GM12892 (cell line): ENCODE data around the gene CD55. TPM values are rescaled to one million over a fixed set of nuclear protein-coding genes. Genes with fewer than 3 reads are reported as not detected.

Experiments used
- DNase-seq: peaks from one replicate; pipeline ENCODE4 v3.0.0; 2011; ENCODE audit not compliant: insufficient read length
- FAIRE-seq: peaks from 2 replicates; lab custom pipeline; 2011; peaks lifted over from hg19 to GRCh38; lab: Jason Lieb, UNC
- POLR2A ChIP-seq: IDR thresholded peaks from 2 replicates; pipeline ENCODE4 v1.6.1; 2011; ENCODE audit warnings: low read depth, low read length, control low read depth
- POLR2AphosphoS5 ChIP-seq: IDR thresholded peaks from 2 replicates; pipeline ENCODE4 v1.6.1; 2011; ENCODE audit warnings: low read depth, low read length, control low read depth
- TAF1 ChIP-seq: IDR thresholded peaks from 2 replicates; pipeline ENCODE4 v1.6.1; 2011; ENCODE audit warnings: low read depth, mild to moderate bottlenecking, control low read depth, low read length, borderline replicate concordance
- polyA plus RNA-seq: library from polyadenylated mRNA; unstranded; fragments of >200 nt; gene quantifications from one replicate; pipeline ENCODE4 v1.2.1, GENCODE V29; 2012; ENCODE audit warnings: missing spikeins, inconsistent platforms; ENCODE audit not compliant: missing spikeins

CD55 gene
- 20.9 TPM for polyA plus RNA-seq

- DNase-seq (peak; percentile 72), FAIRE-seq (peak; percentile 95)
- TF ChIP-seq POLR2AphosphoS5 (peak; percentile 67; the same call in 1 of the 2 replicates), TAF1 (peak; percentile 70; the same call in 1 of the 2 replicates), POLR2A (peak; percentile 90)
Observed at GRCh38 chr1:207321079-207321789, at the start of gene CD55. Gene CD55 (plus strand): TSS chr1:207321678. CDS start chr1:207321766, 88 bp downstream.

- no peak for FAIRE-seq
- no peak for TF ChIP-seq POLR2A
- TF ChIP-seq TAF1, result no peak
- TF ChIP-seq POLR2AphosphoS5, result no peak
- DNase-seq, result no peak
Observed at GRCh38 chr1:207274882-207275281, 46.6 kb upstream of the CD55 start.

GRCh38 chr1:207276465-207276864 is 45.0 kb upstream of the CD55 start:
- TF ChIP-seq TAF1 (no peak), POLR2A (no peak), POLR2AphosphoS5 (no peak)
- DNase-seq, result no peak
- FAIRE-seq, result no peak

- no peak for FAIRE-seq
- no peak for DNase-seq
- TF ChIP-seq TAF1 (no peak), POLR2AphosphoS5 (no peak), POLR2A (no peak)
Observed at GRCh38 chr1:207277241-207277640, 44.2 kb upstream of the CD55 start.

- TF ChIP-seq POLR2AphosphoS5 (no peak), POLR2A (no peak), TAF1 (no peak)
- DNase-seq (no peak), FAIRE-seq (no peak)
Observed at GRCh38 chr1:207279652-207280051, 41.8 kb upstream of the CD55 start.

GRCh38 chr1:207280706-207281105 is 40.8 kb upstream of the CD55 start:
- no peak for DNase-seq

GRCh38 chr1:207282058-207282457 is 39.4 kb upstream of the CD55 start:
- DNase-seq, result no peak
- FAIRE-seq, result no peak
- no peak for TF ChIP-seq POLR2A

More at GRCh38 chr1:207280706-207281105, 40.8 kb upstream of the CD55 start:
- TF ChIP-seq TAF1 (no peak), POLR2A (no peak), POLR2AphosphoS5 (no peak)
- FAIRE-seq, result no peak

GRCh38 chr1:207282496-207283380 is 38.7 kb upstream of the CD55 start:
- FAIRE-seq (no peak), DNase-seq (no peak)
- TF ChIP-seq POLR2AphosphoS5 (no peak), TAF1 (no peak), POLR2A (no peak)

- FAIRE-seq (no peak), DNase-seq (no peak)
- TF ChIP-seq TAF1 (no peak), POLR2A (no peak), POLR2AphosphoS5 (no peak)
Observed at GRCh38 chr1:207283421-207283820, 38.1 kb upstream of the CD55 start.

- no peak for DNase-seq
- TF ChIP-seq POLR2AphosphoS5, result no peak
- TF ChIP-seq TAF1, result no peak
- no peak for FAIRE-seq
Observed at GRCh38 chr1:207284209-207284897, 37.1 kb upstream of the CD55 start.

GRCh38 chr1:207286786-207287468 is 34.6 kb upstream of the CD55 start:
- TF ChIP-seq TAF1, result no peak
- no peak for TF ChIP-seq POLR2AphosphoS5
- no peak for TF ChIP-seq POLR2A
- DNase-seq (no peak), FAIRE-seq (no peak)
